CD4-positive, alpha-beta T cell treated with Interferon gamma for 1 hour (primary cell): Measurements from ENCODE around the gene LARP1.
"Not testable (repeated sequence)": the region's sequence is repeated elsewhere in the genome, so short reads cannot be mapped to it uniquely, and the experiment has no call there.

Experiments
- DNase-seq: peaks from one replicate; pipeline ENCODE4 v3.0.0-alpha.2; 2020

Gene LARP1

DNA sequence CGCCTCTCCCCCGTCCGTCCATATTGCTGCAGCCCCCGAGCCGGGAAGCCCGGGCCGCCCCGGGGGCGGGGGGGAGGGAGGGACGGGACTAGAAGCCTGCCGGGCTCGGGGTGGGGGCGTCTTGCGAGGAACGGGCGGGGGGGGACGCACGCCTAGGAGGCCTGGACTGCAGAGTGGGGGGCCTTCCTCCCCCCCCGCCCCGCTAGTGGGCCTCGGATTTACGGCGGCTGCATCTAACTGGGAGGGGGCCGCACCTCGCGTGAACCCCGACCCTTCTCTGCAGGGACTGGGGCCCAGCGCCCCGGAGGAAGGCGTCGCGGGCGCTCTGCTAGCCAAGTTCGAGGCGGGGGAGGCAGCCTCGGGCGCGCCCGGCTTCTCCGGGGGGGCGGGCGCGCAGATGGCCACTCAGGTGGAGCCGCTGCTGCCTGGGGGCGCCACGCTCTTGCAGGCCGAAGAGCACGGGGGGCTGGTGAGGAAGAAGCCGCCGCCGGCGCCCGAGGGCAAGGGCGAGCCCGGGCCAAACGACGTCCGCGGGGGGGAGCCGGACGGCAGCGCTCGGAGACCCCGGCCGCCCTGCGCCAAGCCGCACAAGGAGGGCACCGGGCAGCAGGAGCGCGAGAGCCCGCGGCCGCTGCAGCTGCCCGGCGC is at the start of gene LARP1:
LARP1 (plus strand) TSS at position 17 of the 648 bp plus-strand sequence; CDS start at position 398, 381 bp downstream.
- DNase-seq = peak; percentile 7

DNA sequence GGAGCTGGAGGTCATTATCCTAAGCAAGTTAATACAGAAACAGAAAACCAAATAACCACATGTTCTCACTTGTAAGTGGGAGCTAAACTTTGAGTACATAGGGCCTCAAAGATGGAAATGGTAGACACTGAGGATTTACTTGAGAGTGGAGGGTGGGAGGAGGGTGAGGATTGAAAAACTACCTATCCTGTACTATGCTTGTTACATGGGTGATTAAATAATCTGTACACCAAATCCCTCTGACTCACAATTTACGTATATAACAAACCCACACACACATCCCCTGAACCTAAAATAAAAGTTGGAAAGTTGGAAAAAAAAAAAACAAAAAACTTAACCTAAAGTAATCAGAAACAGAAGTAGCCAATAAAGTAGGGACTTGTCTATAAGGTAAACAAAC is 48.8 kb upstream of the LARP1 start:
- no peak for DNase-seq

DNA sequence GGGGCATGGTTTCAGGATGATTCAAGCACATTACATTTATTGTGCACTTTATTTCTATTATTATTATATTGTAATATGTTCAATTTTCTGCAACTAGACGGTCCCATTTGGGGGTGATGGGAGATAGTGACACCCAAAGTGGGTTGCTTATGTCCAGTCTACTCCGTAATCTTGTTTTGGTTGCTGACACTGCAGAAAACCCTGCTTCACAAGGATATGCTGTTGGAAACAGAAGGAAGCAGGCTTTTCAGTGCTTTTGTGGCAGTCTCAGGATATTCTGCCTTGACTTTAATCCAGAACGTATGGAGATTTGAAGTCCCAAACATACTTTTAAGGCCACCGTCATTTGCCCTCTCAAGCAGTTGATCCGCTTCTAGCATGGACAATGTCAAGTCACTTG is 47.5 kb upstream of the LARP1 start:
- DNase-seq = no peak

DNA sequence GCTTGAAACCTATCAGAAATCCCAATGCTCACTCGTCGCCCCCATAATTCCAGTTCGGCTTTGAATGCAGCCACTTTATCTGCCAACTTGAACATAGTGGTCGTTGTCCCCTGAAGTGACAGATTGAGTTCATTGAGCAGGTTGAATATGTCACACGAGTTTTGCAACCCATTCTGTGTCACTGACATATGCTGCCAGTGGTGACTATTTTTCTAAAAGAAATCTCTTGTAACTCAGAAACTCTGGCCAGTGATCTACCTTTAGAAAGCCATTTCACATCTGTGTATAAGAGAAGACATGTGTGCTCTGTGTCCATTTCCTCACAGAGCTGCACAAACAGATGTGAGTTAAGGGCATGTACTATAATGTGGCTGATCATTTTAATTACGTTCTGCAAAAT is 47.0 kb upstream of the LARP1 start:
- DNase-seq = no peak

DNA sequence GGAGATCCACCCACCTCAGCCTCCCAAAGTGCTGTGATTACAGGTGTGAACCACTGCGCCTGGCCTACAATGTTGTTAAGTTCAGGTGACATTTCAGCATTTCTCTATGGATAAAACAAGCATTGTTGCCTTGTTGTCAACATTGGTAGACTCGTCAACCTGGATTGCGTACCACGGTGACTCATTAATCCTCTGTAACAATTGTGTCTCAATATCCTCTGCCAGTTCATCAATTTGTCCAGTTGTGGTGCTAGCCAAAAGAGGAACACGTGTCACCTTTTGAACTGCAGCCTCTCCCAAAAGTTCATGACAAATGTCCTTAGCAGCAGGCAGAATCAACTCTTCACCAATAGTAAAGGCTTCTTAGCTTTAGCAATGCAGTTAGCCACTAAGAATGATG is 46.3 kb upstream of the LARP1 start:
- DNase-seq = peak; percentile 42

DNA sequence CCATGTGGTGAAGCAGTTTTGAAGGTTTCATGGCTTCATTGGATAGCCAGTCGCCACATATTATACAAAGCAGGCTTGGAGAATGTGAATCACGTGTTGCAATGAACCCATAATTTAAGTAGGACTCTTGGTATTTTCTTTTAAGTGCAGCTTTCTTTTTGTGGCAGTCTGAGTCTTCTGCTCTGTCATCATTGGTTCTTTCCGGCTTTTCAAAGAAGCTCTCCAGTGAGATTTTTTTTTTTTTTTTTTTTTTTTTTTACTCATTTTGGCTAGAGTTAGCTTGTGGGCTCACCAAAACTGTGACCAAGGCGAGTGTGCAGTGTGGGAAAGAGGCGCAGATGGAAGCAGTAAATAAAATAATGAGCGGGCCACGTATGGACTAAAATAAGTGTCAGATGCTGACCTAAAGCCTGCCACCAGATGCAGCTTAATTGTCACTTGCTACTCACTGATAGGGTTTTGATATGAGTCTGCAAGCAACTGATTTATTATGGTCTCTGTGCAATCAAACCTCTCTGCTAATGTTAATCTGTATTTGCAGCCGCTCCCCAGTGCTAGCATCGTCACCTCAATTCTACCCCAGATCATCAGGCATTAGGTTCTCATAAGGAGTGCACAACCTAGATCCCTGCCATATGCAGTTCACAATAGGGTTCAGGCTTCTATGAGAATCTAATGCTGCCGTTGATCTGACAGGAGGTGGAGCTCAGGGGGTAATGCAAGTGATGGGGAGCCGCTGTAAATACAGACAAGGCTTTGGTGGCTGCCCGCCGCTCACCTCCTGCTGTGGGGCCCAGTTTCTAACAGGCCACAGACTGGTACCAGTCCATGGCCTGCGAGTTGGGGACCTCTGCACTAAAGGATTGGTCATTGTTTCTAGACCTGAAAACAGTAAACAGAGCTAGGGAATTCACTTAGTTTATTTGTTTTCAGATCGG is 45.5 kb upstream of the LARP1 start:
- DNase-seq = no peak

DNA sequence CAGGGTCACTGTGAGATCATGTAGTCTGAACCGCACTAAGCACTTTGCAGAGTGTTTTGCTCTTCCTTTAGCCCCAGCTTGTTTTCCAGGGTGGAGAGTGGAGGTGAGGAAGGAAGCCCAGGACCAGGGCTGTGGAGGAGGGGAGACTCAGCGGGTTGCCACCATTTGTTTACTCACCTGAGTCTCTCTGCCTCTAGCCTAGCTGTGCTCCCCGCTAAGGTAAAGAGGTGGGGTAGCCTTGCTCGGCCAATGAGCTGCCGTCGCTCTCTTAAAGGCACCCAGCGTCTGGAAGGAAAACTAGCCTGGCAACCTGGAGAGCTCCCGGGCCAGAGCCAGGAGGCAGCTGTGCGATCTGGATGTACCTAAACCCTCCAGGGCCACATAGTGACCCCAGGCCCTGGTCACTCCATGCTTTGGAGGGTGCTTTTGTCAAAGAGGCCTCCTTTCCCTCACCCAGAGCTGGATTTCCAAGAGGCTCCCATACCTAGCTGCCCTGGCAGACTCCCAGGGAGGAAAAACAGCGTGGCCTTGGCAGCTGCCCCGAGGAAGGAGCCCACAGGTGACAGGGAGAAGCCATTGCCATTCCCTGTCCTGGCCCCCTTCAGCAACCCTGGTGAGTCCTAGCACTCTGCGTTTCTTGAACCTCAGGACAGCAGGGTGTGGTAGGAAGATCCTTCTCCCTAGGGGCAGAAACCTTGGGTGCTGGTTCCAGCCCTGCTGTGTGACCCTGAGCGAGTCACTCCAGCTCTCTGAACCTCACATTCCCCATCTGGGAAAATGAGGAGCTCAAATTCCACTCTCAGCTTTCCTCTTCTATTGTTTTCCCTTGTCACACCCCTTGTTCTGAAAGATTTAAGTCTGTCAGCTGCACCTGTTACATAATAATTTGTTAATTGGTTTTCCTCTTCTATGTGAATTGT is 42.4 kb upstream of the LARP1 start:
- DNase-seq = no peak

DNA sequence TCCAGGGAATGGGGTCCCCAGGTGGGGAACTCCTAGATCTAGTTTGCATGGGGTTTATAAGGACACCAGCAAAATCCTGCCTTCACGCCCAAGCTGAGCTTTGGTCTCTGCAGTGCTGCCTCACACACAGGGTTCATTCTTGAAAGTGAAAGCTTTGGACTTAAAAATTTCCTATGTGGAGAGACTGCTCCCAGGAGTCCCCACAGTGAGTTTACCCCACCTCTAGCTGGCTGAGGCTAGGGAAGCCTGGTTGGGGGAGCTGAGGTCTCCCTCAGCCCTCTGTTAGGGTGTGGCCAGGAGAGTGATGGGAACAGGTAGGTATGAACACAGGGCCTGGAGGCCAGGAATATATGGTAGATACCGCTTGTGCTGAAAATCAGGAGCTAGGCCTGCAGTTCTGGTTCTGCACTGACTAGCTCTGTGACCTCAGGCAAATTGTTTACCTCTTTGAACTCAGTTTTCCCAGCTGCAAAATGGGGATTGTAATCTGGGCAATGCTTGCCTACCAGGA is 41.5 kb upstream of the LARP1 start:
- DNase-seq = no peak

DNA sequence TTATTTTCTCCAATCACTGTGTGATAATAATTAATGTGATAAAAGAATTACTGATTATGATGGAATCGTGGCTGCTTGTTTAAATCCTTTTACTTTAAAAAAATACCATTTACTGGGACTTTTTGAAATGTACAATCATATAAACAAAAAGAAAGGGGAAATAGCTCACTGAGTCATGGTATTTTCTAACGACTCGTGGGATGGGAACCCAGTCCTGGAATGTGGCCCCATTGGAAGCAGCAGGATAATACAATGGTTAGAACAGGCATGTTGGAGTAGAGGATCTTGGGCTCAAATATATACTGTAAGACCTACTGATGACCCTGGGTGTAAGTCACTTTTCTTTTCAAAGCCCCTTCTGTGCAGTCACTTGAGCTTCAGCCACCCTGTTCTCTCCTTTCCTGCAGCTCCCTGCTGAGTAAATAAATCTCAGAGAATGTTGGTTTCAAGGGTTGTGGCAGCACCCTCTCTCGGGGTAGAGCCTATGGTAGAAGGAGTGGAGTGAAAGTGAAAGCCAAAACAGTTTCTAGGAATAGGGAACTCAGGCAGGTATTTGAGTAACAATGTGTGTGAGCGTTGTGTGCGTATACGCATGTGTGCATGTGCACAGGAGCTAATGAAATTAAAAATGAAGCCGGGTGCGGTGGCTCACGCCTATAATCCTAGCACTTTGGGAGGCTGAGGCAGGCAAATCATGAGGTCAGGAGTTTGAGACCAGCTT is 40.8 kb upstream of the LARP1 start:
- peak; percentile 47 for DNase-seq

DNA sequence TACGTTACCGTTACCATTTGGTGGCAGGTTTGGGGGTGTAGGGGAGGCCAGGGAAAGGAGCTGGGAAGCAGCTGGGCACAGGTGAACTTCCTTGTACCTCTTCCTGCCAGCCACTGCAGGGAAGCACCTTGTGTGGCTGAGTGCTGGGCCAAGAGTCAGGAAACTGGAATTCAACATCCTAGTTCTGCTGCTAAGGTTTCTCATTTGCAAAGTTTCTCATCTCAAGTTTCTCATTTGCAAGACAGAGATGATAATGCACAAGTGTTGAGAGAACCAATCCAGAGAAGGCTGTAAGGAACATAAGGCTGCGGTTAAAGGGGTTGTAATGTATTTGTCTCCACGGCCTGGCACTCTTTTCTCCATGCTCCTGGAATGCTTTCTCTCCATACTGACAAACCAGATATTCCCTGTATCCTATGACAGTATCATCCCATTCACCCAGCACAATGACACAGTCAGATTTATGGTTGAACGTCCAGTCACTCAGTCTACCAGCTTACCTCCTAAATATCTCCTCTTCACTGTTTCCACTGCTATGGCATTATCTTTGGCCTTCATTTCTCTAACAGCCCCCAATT is 33.6 kb upstream of the LARP1 start:
- DNase-seq = no peak

DNA sequence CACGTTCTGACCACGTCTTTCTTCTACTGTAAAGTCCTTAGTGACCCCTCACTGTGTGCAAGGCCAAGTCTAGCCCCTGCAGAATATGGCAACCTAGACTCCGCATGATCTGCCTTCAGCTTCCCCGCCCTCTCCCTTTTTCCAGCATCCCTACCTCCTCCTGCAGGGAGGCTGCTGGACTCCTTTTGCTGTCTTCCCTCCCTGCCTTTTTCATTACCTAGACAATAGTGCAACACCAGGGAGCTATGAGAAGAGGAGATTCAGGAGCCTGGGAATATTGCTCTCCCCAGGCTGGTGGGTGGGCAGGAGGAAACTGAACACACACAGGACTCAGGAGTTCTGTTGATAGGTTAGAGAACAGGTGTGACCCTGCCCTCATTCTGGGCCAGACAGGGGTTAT is 33.1 kb upstream of the LARP1 start:
- DNase-seq = no peak

DNA sequence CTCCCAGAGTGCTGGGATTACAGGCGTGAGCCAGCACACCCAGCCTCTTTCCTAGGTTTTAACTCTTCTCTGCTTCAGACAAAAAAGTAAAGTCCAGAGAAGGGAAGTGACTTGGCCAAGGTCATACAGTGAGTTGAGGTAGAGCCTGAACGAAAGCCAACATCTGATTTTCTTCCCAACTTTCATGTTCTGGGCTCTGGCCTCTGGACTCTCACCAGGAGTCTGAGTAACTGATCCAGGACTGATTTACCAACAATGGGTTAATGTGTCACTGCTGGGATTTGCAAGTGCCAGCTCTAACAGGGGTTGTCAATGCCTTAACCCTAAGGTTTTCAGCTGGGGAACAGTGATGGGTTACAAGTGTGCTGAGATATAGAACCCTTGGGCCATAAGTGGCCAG is 32.2 kb upstream of the LARP1 start:
- no peak for DNase-seq

DNA sequence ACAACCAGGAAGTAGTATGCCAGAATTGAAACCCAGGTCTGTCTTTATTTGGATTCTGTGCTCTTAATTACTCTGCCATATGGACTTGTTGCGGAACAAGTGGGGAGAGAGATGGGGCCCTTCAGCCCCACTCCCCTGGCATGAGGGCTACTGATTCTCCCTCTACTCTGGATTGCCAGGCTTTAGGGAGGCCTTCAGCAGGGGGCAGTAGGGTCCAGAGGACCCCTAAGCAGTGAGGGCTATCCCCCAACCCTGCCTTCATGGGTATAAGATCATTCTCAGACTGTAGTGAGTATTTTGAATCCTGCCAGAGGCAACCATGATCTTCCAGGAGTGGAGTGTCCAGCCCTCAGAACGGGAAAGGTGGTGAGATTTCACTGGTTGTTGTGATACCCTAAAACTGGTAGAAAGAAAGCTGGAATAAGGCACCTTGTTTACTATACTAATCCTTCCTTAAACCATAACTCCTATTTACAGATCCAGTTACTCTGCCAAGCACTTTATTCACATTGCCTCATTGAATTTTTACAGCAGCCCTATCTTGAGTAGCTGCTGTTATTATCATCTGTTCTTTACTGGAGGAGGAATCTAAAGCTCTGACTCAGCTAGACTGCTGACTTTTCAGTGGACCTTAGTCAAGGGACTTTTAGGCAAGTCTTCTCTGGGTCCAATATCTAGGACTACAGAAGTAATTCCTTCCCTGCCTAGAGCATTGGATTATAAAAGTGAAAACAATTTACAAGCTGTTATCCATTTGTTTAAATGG is 31.3 kb upstream of the LARP1 start:
- no peak for DNase-seq

DNA sequence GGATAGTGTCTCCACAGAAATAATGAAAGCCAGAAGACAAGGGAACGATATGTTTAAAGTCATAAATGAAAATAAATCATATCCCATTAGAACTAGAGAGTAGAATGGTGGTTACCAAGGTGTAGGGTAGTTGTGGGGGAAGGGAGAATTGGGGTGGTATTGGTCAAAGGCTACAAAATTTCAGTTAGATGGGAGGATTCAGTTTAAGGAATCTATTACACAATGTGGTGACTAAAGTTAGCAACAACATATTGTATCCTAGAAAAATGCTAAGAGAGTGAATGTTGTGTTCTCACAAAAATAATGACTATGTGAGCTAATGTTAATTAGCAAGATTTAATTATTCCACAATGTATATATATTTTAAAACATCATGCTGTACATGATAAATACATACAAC is 27.8 kb upstream of the LARP1 start:
- DNase-seq = no peak

DNA sequence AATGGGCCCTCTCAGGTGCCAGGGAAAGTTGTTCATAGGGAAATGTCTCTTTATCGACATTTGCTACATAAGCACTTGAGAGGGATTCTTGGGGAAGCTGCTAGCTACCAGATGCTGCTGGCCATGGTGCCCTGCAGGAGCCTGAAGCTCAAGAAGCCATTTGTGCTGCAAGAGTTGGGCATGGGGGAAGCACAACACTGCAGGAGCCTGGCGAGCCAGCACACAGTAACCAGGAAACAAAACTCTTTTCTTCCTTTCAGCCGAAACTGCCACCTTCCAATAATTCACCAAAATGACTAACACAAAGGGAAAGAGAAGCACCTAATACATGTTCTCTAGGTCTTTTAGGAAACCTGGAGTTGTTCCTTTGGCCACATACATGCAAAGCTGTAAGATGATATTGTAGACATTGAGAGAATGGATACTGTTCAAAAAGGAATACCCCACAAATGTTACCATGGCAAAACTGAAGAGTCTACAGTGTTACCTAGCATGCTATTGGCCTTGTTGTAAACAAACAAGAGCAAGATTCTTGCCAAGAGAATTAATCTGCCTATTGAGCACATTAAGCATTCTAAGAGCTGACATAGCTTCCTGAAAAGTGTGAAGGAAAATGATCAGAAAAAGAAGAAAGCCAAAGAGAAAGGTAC is 26.1 kb upstream of the LARP1 start:
- DNase-seq = no peak

DNA sequence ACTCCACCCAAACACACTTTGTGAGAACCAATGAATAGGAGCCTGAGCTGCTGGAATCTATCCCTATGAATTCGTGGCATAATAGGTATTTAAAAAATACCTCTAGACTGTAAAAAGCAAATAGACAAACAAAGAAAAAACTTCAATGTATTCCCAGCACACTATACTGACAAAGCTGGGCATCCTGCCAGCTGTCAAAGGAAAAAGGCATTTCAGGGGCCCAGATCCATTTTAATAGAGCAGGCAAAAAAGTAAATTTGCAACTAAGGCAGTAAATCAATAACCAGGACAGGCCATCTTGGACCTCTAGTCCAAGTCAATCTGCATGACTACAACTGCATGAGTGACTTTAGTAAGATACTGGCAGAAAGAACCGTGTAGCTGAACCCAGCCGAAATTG is 25.6 kb upstream of the LARP1 start:
- DNase-seq = no peak

DNA sequence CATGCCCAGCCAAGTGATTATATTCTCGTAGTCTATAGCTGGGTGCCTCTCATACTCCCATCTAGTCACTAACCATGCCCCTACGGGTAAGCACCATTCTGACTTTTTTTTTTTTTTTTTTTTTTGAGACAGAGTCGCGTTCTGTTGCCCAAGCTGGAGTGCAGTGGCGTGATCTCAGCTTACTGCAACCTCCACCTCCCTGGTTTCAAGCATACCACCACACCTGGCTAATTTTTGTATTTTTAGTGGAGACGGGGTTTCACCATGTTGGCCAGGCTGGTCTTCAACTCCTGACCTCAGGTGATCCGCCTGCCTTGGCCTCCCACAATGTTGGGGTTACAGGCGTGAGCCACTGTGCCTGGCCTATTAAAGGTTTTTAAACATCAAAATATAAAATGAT is 24.4 kb upstream of the LARP1 start:
- not testable (repeated sequence) for DNase-seq

DNA sequence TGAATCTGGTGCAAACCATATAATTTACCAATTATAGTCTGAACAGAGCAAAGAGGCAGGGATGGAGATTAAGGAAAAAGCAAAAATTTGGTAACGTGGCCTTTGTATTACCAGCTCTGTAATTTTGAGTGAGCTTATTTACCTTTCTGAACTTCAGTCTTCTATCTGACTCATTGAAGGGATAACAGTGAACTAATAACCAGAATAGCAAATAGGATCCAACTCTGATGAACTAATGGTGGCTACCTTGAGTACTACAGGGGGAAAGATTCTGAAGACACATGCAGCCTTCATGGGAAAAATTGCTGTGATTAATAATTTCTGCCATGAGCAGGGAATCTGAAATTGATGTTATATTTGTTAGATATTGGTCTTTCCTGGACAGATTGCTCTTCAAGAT is 23.0 kb upstream of the LARP1 start:
- no peak for DNase-seq

DNA sequence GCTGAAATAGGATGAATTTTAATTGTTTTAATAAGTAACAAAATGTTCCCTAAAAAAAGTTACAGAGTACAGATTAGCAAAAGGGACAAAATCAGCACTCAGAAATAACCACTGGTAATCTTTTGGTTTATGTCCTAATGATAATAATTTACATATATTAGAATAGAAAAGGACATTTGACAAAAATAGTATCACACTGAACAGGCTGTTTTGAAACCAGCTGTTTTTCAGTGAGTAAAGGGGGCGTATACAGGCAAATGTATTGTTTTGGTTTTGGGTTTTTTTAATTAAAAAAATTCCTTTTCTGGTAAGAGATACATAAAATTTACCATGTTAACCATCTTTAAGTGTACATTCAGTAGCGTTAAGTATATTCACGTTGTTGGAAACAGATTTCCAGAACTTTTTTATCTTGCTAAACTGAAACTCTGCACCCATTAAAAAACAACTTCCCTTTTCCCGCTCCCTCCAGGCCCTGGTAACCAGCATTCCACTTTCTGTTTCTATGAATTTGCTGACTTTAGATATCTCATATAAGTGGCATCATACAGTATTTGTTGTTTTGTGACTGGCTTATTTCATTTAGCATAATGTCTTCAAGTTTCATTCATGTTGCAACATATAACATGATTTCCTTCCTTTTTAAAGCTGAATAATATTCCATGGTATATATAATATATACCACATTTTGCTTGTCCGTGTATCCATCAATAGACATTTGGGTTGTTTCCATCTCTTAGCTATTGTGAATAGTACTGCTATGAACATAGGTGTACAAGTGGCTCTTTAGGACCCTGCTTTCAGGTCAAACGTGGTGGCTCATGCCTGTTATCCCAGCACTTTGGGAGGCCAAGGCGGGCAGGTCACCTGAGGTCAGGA is 20.6 kb upstream of the LARP1 start:
- no peak for DNase-seq

DNA sequence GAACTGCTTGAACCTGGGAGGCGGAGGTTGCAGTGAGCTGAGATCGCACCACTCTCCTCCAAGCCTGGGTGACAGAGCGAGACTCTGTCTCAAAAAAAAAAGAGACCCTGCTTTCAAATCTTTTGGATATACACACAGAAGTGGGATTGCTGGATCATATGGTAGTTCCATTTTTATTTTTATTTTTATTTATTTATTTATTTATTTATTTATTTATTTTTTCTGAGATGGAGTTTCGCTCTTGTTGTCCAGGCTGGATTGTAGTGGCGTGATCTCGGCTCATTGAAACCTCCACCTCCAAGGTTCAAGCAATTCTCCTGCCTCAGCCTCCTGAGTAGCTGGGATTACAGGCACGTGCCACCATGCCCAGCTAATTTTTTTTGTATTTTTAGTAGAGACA is 19.8 kb upstream of the LARP1 start:
- DNase-seq = not testable (repeated sequence)
